HFF-Myc (cell line): Measurements from ENCODE around the gene PHLPP1.
"Not testable (repeated sequence)": the region's sequence is repeated elsewhere in the genome, so short reads cannot be mapped to it uniquely, and the experiment has no call there.

Experiments
- DNase-seq: peaks from one replicate; pipeline ENCODE4 v3.0.0-alpha.2; 2011; ENCODE audit warnings: low read depth; ENCODE audit errors: extremely low read depth
- H3K4me3 ChIP-seq: replicated peaks from 2 replicates; pipeline ENCODE4 v1.5.1; 2011; ENCODE audit warnings: low read depth, mild to moderate bottlenecking, control low read depth, low read length
- TF ChIP-seq, protein P1 (sequence below): IDR thresholded peaks from 2 replicates; pipeline ENCODE4 v1.5.1; 2012; ENCODE audit warnings: mild to moderate bottlenecking, low read depth, low read length, control low read depth; ENCODE audit errors: missing control alignments

Gene PHLPP1

DNA sequence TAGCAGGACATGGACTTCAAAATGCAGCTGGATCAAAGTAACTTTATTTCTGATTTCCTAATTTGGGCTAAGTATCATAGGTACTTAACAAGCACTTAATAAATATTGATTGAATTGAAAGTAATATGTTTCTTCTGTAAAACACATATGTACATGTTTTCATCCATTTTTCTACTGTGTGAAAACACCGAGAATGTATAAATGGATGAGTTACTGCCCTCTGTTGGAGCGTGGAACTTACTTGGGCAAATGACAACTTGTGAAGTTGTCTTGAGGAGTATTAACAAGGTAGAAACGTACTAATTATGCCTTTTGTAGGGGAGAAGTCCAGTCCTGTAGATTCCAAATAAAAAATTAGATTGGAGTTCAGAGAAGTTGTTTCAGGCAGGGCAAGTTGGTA lies 87.2 kb downstream of the PHLPP1 start:
- DNase-seq: no peak
- TF ChIP-seq, protein P1, sequence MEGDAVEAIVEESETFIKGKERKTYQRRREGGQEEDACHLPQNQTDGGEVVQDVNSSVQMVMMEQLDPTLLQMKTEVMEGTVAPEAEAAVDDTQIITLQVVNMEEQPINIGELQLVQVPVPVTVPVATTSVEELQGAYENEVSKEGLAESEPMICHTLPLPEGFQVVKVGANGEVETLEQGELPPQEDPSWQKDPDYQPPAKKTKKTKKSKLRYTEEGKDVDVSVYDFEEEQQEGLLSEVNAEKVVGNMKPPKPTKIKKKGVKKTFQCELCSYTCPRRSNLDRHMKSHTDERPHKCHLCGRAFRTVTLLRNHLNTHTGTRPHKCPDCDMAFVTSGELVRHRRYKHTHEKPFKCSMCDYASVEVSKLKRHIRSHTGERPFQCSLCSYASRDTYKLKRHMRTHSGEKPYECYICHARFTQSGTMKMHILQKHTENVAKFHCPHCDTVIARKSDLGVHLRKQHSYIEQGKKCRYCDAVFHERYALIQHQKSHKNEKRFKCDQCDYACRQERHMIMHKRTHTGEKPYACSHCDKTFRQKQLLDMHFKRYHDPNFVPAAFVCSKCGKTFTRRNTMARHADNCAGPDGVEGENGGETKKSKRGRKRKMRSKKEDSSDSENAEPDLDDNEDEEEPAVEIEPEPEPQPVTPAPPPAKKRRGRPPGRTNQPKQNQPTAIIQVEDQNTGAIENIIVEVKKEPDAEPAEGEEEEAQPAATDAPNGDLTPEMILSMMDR: no peak
- no peak overlapping the region for H3K4me3 ChIP-seq

DNA sequence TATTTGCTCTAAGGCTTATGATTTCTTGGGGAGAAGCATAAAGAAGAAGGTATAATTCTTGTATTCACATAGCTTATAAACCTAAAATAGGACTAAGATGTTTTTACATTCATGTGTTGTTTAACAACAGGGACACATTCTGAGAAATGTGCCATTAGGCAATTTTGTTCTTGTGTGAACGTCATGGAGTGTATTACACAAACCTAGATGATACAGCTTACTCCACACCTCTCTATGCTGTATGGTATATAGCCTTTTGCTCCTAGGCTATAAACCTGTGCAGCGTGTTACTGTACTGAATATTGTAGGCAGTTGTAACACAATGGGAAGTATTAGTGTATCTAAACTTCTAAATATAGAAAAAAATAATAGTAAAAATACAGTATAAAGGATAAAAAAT lies 92.1 kb downstream of the PHLPP1 start:
- no peak overlapping the region for H3K4me3 ChIP-seq
- no peak for DNase-seq
- TF ChIP-seq, protein P1: no peak

DNA sequence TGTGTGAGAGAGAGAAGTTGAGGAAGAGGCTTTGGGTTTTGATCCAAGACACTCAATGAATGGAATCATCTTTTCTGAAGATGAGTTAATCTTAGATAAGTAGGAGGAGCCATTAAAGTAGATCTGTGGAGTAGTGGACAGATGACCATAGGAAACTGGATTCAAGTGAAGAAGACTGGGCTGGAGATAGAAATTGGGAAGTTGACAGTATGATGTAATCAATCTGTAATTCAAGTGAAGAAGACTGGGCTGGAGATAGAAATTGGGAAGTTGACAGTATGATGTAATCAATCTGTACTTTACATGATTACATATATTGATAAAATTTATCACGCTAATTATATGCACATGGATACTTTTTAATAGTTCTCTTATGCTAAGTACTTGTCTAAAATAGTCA lies 92.8 kb downstream of the PHLPP1 start:
- TF ChIP-seq, protein P1: no peak
- no peak for DNase-seq
- H3K4me3 ChIP-seq: no peak overlapping the region

DNA sequence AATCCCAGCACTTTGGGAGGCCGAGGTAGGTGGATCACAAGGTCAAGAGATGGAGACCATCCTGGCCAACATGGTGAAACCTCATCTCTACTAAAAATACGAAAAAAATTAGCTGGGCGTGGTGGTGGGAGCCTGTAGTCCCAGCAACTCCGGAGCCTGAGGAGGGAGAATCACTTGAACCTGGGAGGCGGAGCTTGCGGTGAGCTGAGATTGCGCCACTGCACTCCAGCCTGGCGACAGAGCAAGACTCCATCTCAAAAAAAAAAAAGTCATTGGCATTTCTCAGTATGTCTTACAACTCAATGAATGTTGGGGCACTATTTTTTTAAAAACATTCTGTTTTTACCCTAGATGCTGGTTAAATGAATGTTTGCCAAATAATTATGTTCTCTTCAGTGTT lies 94.1 kb downstream of the PHLPP1 start:
- H3K4me3 ChIP-seq, DNase-seq: not testable (repeated sequence)

DNA sequence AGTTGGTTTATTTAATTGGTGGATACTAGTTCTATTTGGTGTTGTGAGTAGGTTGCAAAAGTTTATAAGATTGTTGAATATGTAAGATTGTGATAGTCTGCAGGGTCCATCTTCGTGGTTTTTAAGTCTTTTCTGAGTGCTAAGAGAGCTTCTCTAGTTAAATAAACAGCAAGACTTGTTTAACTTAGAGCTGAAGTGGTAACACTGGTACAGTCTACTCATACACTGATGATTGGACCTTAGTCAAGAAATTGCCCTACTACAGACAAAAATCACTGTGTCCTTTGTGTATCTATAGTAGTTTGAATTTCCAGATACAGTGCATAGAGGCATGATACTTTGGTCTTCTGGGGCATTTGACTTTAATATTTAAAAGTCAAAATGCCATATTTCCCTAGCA lies 94.6 kb downstream of the PHLPP1 start:
- no peak overlapping the region for H3K4me3 ChIP-seq
- no peak for DNase-seq
- TF ChIP-seq, protein P1: no peak

DNA sequence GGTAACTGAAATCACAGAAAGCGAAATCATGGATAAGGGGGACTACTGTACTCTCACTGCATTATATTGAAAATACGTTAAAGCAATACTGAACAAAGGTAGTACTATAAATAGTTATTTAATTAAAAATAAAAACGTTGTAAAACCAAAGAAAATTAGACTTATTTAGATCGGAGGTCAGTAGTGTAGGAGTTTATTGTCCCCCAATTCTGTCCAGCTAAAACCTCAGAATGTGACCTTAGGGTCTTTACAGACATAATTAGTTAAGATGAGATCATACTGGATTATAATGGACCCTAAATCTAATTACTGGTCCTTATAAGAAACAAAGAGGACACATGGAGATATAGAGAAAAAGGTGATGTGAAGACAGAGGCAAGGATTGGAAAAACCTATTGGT lies 95.3 kb downstream of the PHLPP1 start:
- H3K4me3 ChIP-seq: no peak overlapping the region
- no peak for DNase-seq
- TF ChIP-seq, protein P1: no peak

DNA sequence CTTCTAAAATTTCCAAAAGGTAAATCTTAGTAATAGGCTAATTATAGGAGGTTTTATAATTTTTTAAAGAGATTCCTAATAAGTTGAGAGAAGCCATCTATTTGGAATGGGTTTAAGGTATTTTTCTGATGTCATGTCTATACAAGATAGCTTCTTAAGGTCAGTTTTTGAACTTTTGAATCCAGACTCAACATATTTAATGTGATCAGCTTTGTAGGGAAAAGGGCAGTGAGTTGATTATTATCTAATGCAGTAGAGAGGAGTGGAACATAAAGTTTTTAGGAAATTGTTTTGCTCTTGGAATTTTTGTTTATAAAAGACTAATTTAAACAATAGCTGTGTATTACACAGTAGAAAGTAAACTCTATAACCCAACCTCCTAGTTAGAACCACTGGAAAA lies 96.3 kb downstream of the PHLPP1 start:
- TF ChIP-seq, protein P1: no peak
- no peak for DNase-seq
- no peak overlapping the region for H3K4me3 ChIP-seq
